Measurements from ENCODE around the gene CCDC177.
A peak's percentile ranks its signal among the peaks of the same experiment; 100 is the strongest.

The CCDC177 gene

DNA sequence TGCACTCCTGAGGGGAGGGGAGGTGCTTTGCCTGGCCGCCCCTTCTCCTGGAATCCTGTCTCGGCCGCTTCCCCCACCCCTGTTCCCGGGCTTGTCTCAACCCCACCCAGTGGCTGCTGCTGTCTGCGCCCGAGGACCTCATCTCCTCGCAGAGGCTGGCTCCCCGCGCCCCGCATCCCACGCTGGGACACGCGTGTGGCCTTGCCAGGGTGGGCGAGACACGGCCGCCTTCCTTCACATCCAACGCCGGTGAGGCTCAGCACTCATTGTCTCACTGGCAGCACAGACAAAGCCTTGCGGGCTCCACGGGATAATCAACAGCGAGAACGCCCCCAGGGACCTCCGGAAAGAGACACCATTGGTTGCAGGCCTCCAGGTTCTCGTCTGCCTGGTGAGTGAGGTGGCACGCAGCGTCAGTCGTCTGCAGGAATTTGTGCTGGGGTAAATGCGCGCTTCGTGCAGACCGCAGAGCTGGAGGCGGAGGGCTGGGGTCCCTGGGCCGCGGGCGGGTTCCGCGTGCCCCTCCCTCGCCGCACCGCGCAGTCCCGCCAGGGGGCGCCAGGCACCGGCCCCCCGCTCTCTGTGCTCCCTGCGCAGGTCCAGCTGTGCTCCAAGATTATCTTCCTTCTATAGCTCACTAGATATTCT is 26.8 kb downstream of the CCDC177 start:
- Histone ChIP-seq H3K36me3 (ENCODE audit: control insufficient read depth, insufficient read depth, low read length) (no peaks in the 10 kb centered on the region), H3K4me3 (ENCODE audit: low read length) (peak overlapping the region; percentile 9), H3K27ac (ENCODE audit: low read depth, low read length) (no peak overlapping the region), H3K4me1 (ENCODE audit: control insufficient read depth, insufficient read depth, low read length) (no peaks in the 10 kb centered on the region), H3K9ac (ENCODE audit: low read length) (no peak overlapping the region), H3K27me3 (ENCODE audit: control insufficient read depth, insufficient read depth, low read length) (no peaks in the 10 kb centered on the region)

DNA sequence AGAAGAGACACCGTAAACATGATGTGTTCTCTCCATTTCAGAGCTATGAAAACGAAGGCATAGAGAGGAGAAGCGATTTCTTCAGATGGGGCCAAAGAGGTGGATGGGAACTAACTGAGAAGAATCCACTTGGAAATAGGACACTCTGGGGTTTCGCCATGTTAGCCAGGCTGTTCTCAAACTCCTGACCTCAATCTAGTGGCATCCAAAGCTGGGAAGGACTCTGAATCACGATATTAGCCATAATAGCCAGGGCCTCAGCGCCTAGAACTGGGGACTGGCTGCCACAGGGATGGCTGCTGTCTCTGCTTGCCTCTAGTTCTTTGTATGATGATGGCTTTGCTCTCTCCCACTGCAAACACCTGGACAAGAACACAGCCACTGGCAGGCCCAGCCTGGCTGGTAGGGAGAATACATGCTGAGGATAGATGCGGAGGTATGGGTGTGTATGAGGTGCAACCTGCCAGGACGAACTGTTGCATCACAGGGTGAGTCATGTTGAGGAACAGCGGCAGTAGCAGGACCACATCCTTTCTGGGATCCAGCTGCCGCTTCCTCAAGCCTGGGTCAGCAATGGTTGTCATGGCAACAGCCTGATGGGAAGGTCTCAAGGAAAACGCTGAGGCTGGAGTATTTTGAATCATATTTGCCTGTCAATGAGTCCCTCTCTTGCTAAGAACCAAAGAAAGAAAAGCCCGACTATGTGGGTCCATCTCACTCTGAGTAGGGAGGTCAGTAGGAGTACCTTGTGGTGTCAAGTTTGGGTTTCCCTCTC is 31.1 kb downstream of the CCDC177 start:
- no peaks in the 10 kb centered on the region for H3K4me1 ChIP-seq (ENCODE audit: control insufficient read depth, insufficient read depth, low read length)
- no peak overlapping the region for H3K4me3 ChIP-seq (ENCODE audit: low read length)
- no peak overlapping the region for H3K9ac ChIP-seq (ENCODE audit: low read length)
- H3K27me3 ChIP-seq (ENCODE audit: control insufficient read depth, insufficient read depth, low read length), result no peaks in the 10 kb centered on the region
- H3K27ac ChIP-seq (ENCODE audit: low read depth, low read length), result no peak overlapping the region
- H3K36me3 ChIP-seq (ENCODE audit: control insufficient read depth, insufficient read depth, low read length), result no peaks in the 10 kb centered on the region

DNA sequence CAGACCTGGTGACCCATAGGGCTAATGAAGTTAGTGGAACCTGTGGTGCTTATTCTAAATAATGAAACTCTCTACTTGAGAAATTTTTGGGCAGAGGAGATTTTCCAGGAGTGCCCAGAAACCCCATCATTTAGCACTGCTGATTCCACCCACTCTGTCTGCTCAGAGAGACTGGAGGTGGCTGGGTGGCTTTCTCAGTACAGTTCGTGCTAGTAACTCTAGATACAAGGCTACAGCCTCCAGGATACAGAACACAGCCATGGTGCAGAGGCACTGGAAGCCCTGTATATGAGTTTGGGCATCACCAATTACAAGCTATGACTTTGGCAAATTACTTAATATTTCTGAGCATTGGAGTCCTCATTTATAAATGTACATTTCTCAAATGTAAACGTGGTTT is 32.4 kb downstream of the CCDC177 start:
- Histone ChIP-seq H3K36me3 (ENCODE audit: control insufficient read depth, insufficient read depth, low read length) (no peaks in the 10 kb centered on the region), H3K4me1 (ENCODE audit: control insufficient read depth, insufficient read depth, low read length) (no peaks in the 10 kb centered on the region), H3K27me3 (ENCODE audit: control insufficient read depth, insufficient read depth, low read length) (no peaks in the 10 kb centered on the region), H3K9ac (ENCODE audit: low read length) (no peak overlapping the region), H3K4me3 (ENCODE audit: low read length) (no peak overlapping the region), H3K27ac (ENCODE audit: low read depth, low read length) (no peak overlapping the region)

DNA sequence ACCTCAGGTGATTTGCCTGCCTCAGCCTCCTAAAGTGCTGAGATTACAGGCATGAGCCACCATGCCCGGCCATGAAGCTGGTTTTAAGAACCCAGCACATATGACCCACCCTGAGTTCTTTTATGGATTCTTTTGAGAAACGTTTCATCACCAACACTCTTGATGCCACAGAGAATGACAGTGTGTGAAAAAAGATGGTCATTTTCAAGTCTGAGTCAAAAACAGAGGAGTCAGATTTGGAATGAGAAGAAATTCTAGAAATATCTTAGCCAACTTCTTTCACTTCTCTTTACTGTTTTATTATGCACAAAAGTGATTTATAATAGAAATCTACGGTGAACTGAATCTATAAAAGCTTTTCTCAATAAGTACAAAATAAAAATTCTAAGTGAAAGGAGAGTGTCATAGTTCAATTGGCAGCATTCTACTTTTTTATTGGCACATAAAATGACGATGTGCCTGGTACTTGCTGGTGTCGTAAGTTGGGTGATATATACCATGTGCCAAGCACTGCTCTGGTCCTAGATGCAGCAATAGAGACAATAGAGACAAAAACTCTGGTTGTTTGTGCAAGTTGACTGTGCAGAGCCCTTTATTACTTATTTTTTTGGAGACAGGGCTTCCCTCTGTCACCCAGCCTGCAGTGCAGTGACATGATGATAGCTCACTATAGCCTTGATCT is 33.9 kb downstream of the CCDC177 start:
- Histone ChIP-seq H3K4me3 (ENCODE audit: low read length) (no peak overlapping the region), H3K27ac (ENCODE audit: low read depth, low read length) (no peak overlapping the region), H3K36me3 (ENCODE audit: control insufficient read depth, insufficient read depth, low read length) (no peaks in the 10 kb centered on the region), H3K27me3 (ENCODE audit: control insufficient read depth, insufficient read depth, low read length) (no peaks in the 10 kb centered on the region), H3K4me1 (ENCODE audit: control insufficient read depth, insufficient read depth, low read length) (no peaks in the 10 kb centered on the region), H3K9ac (ENCODE audit: low read length) (no peak overlapping the region)

DNA sequence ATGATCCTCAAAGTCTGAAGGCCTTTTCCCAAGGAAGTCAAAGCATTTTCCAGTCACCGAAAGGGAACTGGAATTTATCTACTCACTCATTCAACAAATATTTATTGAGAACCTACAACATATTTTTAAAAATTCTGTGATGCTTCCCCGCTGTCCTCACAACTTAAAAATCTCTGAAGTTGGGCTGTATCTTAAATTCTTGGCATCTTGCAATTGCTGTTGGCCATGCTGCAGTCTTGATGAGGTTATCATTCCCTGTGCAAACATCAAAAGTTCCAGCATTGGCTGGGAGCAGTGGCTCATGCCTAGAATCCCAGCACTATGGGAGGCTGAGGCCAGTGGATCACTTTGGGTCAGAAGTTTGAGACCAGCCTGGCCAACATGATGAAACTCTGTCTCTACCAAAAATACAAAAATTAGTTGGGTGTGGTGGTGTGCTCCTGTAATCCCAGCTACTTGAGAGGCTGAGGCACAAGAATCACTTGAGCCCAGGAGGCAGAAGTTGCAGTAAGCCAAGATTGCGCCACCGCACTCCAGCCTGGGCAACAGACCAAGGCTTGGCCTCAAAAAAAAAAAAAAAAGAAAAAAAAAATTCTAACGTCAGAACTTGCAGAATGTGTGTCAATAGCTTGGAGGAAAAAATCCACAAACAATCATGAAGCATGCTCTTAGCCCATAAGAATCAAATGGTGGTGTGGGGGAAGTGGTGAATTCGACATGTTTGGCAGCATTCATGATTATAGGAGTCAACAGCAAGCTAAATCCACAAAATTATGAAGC is 34.9 kb downstream of the CCDC177 start:
- no peak overlapping the region for H3K4me3 ChIP-seq (ENCODE audit: low read length)
- no peaks in the 10 kb centered on the region for H3K4me1 ChIP-seq (ENCODE audit: control insufficient read depth, insufficient read depth, low read length)
- no peak overlapping the region for H3K27ac ChIP-seq (ENCODE audit: low read depth, low read length)
- H3K36me3 ChIP-seq (ENCODE audit: control insufficient read depth, insufficient read depth, low read length), result no peaks in the 10 kb centered on the region
- no peaks in the 10 kb centered on the region for H3K27me3 ChIP-seq (ENCODE audit: control insufficient read depth, insufficient read depth, low read length)
- H3K9ac ChIP-seq (ENCODE audit: low read length), result no peak overlapping the region

DNA sequence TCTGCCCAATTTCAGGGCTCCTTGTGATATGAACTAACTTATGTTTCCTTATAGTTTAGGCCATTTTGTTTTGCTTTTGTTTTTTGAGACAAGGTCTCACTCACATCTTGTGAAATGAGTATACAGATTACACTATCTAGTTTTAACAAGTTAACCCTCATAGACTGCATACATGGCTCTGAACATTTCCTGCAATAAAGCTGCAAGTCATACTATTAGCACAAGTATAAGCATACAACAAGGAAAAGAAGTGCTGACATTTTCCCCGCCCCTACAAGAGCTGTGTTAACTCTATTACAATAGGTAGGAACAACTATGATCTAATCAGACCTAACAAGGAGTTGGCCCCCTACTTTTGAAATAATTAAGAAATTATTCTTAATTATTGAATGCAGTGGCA is 35.9 kb downstream of the CCDC177 start:
- Histone ChIP-seq H3K9ac (ENCODE audit: low read length) (no peak overlapping the region), H3K27ac (ENCODE audit: low read depth, low read length) (no peak overlapping the region), H3K36me3 (ENCODE audit: control insufficient read depth, insufficient read depth, low read length) (no peaks in the 10 kb centered on the region), H3K27me3 (ENCODE audit: control insufficient read depth, insufficient read depth, low read length) (no peaks in the 10 kb centered on the region), H3K4me3 (ENCODE audit: low read length) (no peak overlapping the region), H3K4me1 (ENCODE audit: control insufficient read depth, insufficient read depth, low read length) (no peaks in the 10 kb centered on the region)

DNA sequence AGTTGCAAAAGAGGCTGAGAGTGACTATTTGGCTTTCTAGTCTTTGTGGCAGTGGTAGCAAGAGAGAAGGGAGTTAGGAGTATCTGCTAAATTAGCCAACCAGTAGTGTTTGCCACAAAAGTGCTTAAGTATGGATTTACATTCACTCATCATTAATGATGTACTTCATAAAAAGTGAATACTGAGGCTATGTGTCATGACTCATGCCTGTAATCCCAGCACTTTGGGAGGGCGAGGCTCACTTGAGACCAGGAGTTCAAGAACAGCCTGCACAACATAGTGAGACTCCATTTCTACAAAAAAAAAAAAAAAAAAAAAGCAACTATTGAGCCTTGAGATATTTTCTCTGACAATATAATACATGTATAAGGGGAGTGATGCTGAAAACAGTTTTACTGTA is 36.8 kb downstream of the CCDC177 start:
- Histone ChIP-seq H3K27me3 (ENCODE audit: control insufficient read depth, insufficient read depth, low read length) (peaks cover 4% of the 10 kb centered on the region), H3K4me1 (ENCODE audit: control insufficient read depth, insufficient read depth, low read length) (no peaks in the 10 kb centered on the region), H3K36me3 (ENCODE audit: control insufficient read depth, insufficient read depth, low read length) (no peaks in the 10 kb centered on the region), H3K4me3 (ENCODE audit: low read length) (no peak overlapping the region), H3K9ac (ENCODE audit: low read length) (no peak overlapping the region), H3K27ac (ENCODE audit: low read depth, low read length) (no peak overlapping the region)

DNA sequence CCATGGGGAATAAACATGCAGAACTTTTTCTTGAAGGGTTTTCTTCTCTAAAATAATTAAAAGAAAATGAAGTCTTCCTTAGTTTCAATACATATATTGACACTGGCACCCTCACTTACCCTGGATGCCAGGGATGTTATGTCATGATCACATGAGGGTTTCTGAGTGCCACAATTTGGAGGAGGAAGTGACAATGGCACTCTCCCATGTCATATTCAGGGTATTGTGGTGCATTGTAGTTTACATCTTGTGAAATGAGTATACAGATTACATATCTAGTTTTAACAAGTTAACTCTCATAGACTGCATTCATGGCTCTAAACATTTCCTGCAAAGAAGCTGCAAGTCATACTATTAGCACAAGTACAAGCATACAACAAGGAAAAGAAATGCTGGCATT is 37.7 kb downstream of the CCDC177 start:
- Histone ChIP-seq H3K9ac (ENCODE audit: low read length) (no peak overlapping the region), H3K27ac (ENCODE audit: low read depth, low read length) (no peak overlapping the region), H3K4me1 (ENCODE audit: control insufficient read depth, insufficient read depth, low read length) (no peaks in the 10 kb centered on the region), H3K36me3 (ENCODE audit: control insufficient read depth, insufficient read depth, low read length) (no peaks in the 10 kb centered on the region), H3K27me3 (ENCODE audit: control insufficient read depth, insufficient read depth, low read length) (peaks cover 6% of the 10 kb centered on the region), H3K4me3 (ENCODE audit: low read length) (no peak overlapping the region)

DNA sequence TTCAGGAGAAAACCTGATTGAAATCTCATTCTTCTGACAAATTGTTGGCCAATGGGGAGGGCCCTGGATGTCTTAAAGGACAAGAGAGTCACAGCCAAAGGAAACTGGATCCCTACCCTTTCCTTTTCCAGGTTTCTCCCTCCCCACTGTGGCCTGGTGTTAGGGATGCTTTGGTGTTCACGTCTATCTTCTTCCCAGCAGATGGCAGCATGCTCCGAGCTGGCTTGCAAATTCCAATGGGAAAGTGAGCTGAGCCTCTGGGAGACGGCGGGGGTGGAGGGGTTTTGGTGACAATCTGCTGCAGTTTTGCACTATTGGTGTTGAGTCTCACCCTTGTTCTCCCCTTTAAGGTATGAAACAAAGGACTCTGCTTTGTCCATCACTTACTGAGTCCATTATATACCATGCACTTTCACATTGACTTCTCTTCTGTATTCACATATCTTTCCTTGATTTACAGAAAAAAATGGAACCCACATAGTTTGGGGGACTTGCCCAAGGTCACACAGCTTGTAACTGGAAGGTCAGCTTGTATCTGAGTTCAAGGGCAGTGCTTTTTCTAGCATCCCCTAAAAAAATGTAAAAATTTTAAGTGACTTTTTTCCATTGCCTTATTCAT is 39.3 kb downstream of the CCDC177 start:
- H3K4me1 ChIP-seq (ENCODE audit: control insufficient read depth, insufficient read depth, low read length), result no peaks in the 10 kb centered on the region
- peaks cover 6% of the 10 kb centered on the region for H3K27me3 ChIP-seq (ENCODE audit: control insufficient read depth, insufficient read depth, low read length)
- H3K9ac ChIP-seq (ENCODE audit: low read length), result no peak overlapping the region
- H3K4me3 ChIP-seq (ENCODE audit: low read length), result no peak overlapping the region
- H3K36me3 ChIP-seq (ENCODE audit: control insufficient read depth, insufficient read depth, low read length), result no peaks in the 10 kb centered on the region
- H3K27ac ChIP-seq (ENCODE audit: low read depth, low read length), result no peak overlapping the region

DNA sequence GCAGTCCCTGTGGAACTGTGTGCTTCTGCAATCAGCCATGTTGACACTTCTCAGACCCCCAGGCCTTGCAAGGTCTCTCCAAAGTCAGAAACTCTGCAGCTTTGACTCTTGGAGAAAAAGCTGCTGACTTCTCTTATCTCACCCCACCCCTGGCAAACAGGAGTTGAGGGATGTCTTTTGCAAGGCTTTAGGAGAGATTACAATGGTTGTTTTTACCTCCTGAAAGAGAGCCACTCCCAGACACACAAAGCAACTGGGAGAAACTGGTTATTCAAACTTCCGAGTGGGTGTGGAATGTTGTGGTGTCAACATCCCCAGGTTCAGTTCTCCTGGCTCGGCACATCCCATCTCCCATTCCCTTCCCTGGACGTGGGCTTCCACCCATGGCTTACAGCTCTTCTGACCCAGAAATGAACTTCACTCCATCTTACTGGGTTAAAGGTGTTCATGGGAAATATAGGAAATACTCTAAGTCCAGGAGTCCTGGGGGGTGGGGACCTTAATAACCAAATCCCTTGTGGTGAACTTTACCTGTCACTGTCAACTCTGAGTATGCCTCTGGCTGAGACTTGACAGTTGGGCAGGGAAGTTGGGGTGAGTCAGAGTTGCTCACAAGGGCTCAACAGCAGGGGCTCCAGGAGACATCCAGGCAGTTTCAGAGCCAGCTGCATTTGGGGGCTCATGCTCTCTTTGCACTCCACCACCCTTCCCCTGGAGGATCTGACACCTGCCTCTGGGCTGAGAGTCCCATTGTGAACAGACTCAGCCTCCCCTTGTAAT is 41.9 kb downstream of the CCDC177 start:
- Histone ChIP-seq H3K9ac (ENCODE audit: low read length) (no peak overlapping the region), H3K27me3 (ENCODE audit: control insufficient read depth, insufficient read depth, low read length) (peaks cover 6% of the 10 kb centered on the region), H3K27ac (ENCODE audit: low read depth, low read length) (no peak overlapping the region), H3K4me3 (ENCODE audit: low read length) (no peak overlapping the region), H3K4me1 (ENCODE audit: control insufficient read depth, insufficient read depth, low read length) (no peaks in the 10 kb centered on the region), H3K36me3 (ENCODE audit: control insufficient read depth, insufficient read depth, low read length) (no peaks in the 10 kb centered on the region)

DNA sequence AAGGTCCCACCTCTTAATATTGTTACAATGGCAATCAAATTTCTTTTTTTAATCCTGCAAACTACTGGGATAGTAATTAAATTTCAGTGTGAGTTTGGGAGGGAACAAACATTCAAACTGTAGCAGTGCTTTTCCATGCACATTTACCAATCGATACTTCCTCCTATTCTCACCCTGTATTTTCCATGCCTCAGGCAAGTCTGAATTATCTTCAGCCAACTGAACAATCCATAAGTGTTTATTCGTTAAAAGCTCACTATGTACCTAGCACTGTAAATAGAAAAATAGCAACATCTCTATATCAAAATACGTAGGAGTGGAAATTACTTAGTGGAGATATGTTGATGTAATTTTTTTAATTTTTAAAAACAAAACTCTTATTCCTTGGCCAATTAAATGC is 43.5 kb downstream of the CCDC177 start:
- H3K4me3 ChIP-seq (ENCODE audit: low read length), result no peak overlapping the region
- no peak overlapping the region for H3K9ac ChIP-seq (ENCODE audit: low read length)
- no peak overlapping the region for H3K27ac ChIP-seq (ENCODE audit: low read depth, low read length)
- peaks cover 6% of the 10 kb centered on the region for H3K27me3 ChIP-seq (ENCODE audit: control insufficient read depth, insufficient read depth, low read length)
- H3K4me1 ChIP-seq (ENCODE audit: control insufficient read depth, insufficient read depth, low read length), result no peaks in the 10 kb centered on the region
- H3K36me3 ChIP-seq (ENCODE audit: control insufficient read depth, insufficient read depth, low read length), result no peaks in the 10 kb centered on the region

Data from rectal smooth muscle tissue (tissue), 1 donor.